Tibial artery (tissue), 4 donors: ENCODE measurements around the gene NOSTRIN.

Experiments used
- DNase-seq, 2 donors: peaks; one replicate each; pipeline ENCODE4 v3.0.0-alpha.2; 2019
- H3K27ac ChIP-seq, 2 donors: fragments of 200-600 bp; sonication (generic) in 1 of 2; 1 replicate in 1 of 2; 2 replicates in 1 of 2; pipeline ENCODE4 v1.5.1; 2018 to 2019; ENCODE audit warnings: mild to moderate bottlenecking in 1 of 2
- H3K27me3 ChIP-seq, 2 donors: fragments of 200-600 bp; sonication (generic) in 1 of 2; one replicate each; pipeline versions ENCODE4 v1.5.1 to v1.6.0; 2016 to 2019
- H3K36me3 ChIP-seq, 3 donors: fragments of 200-600 bp; sonication (generic) in 2 of 3; one replicate each; pipeline ENCODE4 v1.5.1; 2016 to 2019; ENCODE audit warnings: mild to moderate bottlenecking in 2 of 3
- H3K4me1 ChIP-seq, 4 donors: fragments of 200-600 bp; sonication (generic) in 2 of 4; 1 replicate in 3 of 4; 2 replicates in 1 of 4; pipeline ENCODE4 v1.5.1; 2016 to 2019
- H3K4me3 ChIP-seq, 2 donors: fragments of 200-600 bp; sonication (generic) in 1 of 2; 1 replicate in 1 of 2; 2 replicates in 1 of 2; pipeline ENCODE4 v1.5.1; 2018 to 2019; ENCODE audit warnings: mild to moderate bottlenecking in 2 of 2
- H3K9me3 ChIP-seq, 3 donors: fragments of 200-600 bp; sonication (generic) in 1 of 3; one replicate each; pipeline ENCODE4 v1.5.1; 2016 to 2019
- CTCF ChIP-seq, 2 experiments: fragments of 200-600 bp in 1 of 2; fragments of 450-650 bp in 1 of 2; IDR thresholded peaks; one replicate each; pipeline ENCODE4 v1.5.1; 2017 to 2019; ENCODE audit warnings: antibody characterized with exemption in 2 of 2, mild to moderate bottlenecking in 1 of 2, moderate library complexity in 1 of 2
- intact Hi-C: fragments of 100-400 bp; cut with DNase I; formaldehyde crosslinking; loops from one replicate; pipeline ENCODE4 v1.15.0; 2023; ENCODE audit warnings: low total_unique reads

NOSTRIN gene

GRCh38 chr2:168804214-168804613 lies 1.8 kb downstream of the NOSTRIN start:
- Histone ChIP-seq H3K27ac (no peak overlapping the region), H3K4me3 (no peak overlapping the region)

GRCh38 chr2:168805615-168806014 lies 3.2 kb downstream of the NOSTRIN start:
- Histone ChIP-seq H3K36me3 (no peaks in the 10 kb centered on the region), H3K27me3 (no peaks in the 10 kb centered on the region), H3K4me3 (no peak overlapping the region), H3K4me1 (no peaks in the 10 kb centered on the region), H3K9me3 (no peaks in the 10 kb centered on the region), H3K27ac (no peak overlapping the region)
- no peak for TF ChIP-seq CTCF (IDR thresholded peaks at IDR 0.05)
- intact Hi-C loops: no loop called here
- no peak for DNase-seq

More at GRCh38 chr2:168804214-168804613, 1.8 kb downstream of the NOSTRIN start:
- H3K4me1 ChIP-seq: no peaks in the 10 kb centered on the region
- no peaks in the 10 kb centered on the region for H3K36me3 ChIP-seq
- no peak for TF ChIP-seq CTCF (IDR thresholded peaks at IDR 0.05)
- intact Hi-C loops: no loop called here
- no peaks in the 10 kb centered on the region for H3K9me3 ChIP-seq
- no peaks in the 10 kb centered on the region for H3K27me3 ChIP-seq
- no peak for DNase-seq

- Histone ChIP-seq H3K27me3 (no peaks in the 10 kb centered on the region), H3K27ac (no peak overlapping the region), H3K36me3 (no peaks in the 10 kb centered on the region), H3K9me3 (no peaks in the 10 kb centered on the region), H3K4me3 (no peak overlapping the region), H3K4me1 (no peaks in the 10 kb centered on the region)
- no peak for DNase-seq
- intact Hi-C loops: no loop called here
- TF ChIP-seq CTCF (IDR thresholded peaks at IDR 0.05): no peak
Observed at GRCh38 chr2:168809537-168809936, 7.1 kb downstream of the NOSTRIN start.

- Histone ChIP-seq H3K27ac (no peak overlapping the region), H3K4me1 (no peaks in the 10 kb centered on the region), H3K27me3 (no peaks in the 10 kb centered on the region), H3K9me3 (no peaks in the 10 kb centered on the region), H3K36me3 (no peaks in the 10 kb centered on the region), H3K4me3 (no peak overlapping the region)
- TF ChIP-seq CTCF (IDR thresholded peaks at IDR 0.05): no peak
- intact Hi-C loops: no loop called here
- DNase-seq: no peak
Observed at GRCh38 chr2:168810235-168810634, 7.8 kb downstream of the NOSTRIN start.

GRCh38 chr2:168811696-168812095 lies 9.3 kb downstream of the NOSTRIN start:
- Histone ChIP-seq H3K9me3 (no peaks in the 10 kb centered on the region), H3K4me1 (no peaks in the 10 kb centered on the region), H3K27me3 (no peaks in the 10 kb centered on the region), H3K4me3 (no peak overlapping the region), H3K27ac (no peak overlapping the region), H3K36me3 (no peaks in the 10 kb centered on the region)
- DNase-seq: no peak
- intact Hi-C loops: no loop called here
- no peak for TF ChIP-seq CTCF (IDR thresholded peaks at IDR 0.05)

- DNase-seq: no peak
- Histone ChIP-seq H3K9me3 (no peaks in the 10 kb centered on the region), H3K27ac (no peak overlapping the region), H3K4me3 (no peak overlapping the region), H3K36me3 (no peaks in the 10 kb centered on the region), H3K4me1 (no peaks in the 10 kb centered on the region), H3K27me3 (no peaks in the 10 kb centered on the region)
- intact Hi-C loops: no loop called here
- no peak for TF ChIP-seq CTCF (IDR thresholded peaks at IDR 0.05)
Observed at GRCh38 chr2:168814046-168814445, 11.6 kb downstream of the NOSTRIN start.
